OCI-LY3 (cell line): ENCODE measurements around the gene CACNA1E.

Source experiments
- CTCF ChIP-seq: fragments of 200-600, 300-600 bp; sonication (generic); IDR thresholded peaks from 2 replicates; pipeline ENCODE4 v1.5.1; 2014; ENCODE audit warnings: antibody characterized with exemption, low read length, low read depth
- EZH2phosphoT487 ChIP-seq: fragments of 200-600 bp; shearing (Covaris generic); IDR thresholded peaks from 2 replicates; pipeline ENCODE4 v1.6.1; 2018; ENCODE audit warnings: antibody characterized with exemption, mixed run types, low read depth

DNA sequence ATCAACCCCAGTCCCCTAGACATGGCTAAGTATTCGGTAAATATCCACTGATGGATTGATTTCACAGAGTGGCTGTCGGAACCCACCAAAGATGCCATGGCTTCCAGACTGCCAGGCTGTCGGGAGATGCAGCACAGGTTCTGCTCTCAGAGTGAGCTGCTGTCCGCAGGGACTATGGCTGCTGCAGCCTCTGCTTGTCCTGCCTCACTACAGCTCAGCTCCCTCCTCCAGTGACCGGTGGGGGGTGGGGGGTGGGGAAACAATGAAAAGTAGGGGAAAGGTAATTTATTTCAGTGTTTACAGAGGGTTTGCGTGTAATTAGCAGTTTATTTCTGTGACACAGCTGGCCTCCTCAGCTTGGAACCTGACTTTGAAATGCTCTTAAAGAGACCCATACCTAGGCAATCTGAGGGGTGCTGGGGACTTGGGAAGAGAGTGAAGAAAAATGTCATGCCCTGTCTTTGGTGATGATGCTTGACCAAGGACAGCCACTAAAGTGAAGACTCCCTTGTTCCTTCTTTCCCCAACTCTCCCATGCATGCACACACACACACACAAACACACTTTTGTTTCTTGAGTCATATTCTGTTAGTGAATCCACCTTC is 109.0 kb downstream of the CACNA1E start:
- TF ChIP-seq CTCF = no peak
- TF ChIP-seq EZH2phosphoT487 = no peak
